Transverse colon (tissue), 4 donors: ENCODE measurements around the gene CORO1A.

Experiments
- POLR2AphosphoS5 ChIP-seq, 3 donors: sonication (generic); formaldehyde crosslinking; IDR thresholded peaks; one replicate each; pipeline ENCODE4 v1.6.1; 2016; ENCODE audit warnings: antibody characterized with exemption in 3 of 3
- TF ChIP-seq, protein P1 (sequence below), 5 experiments: fragments of 200-600 bp in 3 of 5; fragments of 450-650 bp in 2 of 5; sonication (generic) in 3 of 5; IDR thresholded peaks; 1 replicate in 2 of 5; 2 replicates in 3 of 5; pipeline ENCODE4 v1.5.1; 2016 to 2017; ENCODE audit warnings: antibody characterized with exemption in 5 of 5, inconsistent platforms in 3 of 5, mild to moderate bottlenecking in 2 of 5, moderate library complexity in 1 of 5

DNA sequence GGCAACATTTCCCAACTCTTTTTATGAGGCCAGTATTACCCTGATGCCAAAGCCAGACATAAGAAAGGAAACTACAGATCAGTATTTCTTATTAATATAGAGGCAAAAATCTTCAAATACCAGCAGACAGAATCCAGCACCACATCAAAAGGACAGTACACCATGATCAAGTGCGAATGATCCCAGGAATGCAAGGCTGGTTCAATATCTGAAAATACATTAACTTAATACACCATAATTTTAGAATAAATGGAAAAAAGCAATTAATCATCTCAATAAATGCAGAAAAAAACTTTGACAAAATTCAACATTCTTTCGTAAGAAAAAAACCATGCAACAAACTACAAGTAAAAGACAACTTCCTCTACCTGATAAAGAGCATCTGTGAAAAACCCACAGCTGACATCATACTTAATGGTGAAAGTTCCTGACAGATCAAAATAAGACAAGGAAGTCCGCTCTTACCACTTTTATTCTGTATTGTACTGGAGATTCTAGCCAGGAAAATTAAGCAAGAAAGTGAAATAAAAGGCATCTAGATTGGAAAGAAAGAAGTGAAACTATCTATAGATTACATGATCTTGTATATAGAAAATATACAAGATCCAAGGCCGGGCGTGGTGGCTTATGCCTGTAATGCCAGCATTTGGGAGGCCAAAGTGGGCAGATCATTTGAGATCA lies 34.0 kb upstream of the CORO1A start:
- TF ChIP-seq, protein P1, sequence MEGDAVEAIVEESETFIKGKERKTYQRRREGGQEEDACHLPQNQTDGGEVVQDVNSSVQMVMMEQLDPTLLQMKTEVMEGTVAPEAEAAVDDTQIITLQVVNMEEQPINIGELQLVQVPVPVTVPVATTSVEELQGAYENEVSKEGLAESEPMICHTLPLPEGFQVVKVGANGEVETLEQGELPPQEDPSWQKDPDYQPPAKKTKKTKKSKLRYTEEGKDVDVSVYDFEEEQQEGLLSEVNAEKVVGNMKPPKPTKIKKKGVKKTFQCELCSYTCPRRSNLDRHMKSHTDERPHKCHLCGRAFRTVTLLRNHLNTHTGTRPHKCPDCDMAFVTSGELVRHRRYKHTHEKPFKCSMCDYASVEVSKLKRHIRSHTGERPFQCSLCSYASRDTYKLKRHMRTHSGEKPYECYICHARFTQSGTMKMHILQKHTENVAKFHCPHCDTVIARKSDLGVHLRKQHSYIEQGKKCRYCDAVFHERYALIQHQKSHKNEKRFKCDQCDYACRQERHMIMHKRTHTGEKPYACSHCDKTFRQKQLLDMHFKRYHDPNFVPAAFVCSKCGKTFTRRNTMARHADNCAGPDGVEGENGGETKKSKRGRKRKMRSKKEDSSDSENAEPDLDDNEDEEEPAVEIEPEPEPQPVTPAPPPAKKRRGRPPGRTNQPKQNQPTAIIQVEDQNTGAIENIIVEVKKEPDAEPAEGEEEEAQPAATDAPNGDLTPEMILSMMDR (IDR thresholded peaks at IDR 0.05) = no peak
- TF ChIP-seq POLR2AphosphoS5 (IDR thresholded peaks at IDR 0.05) = no peak
